ENCODE results near the gene BCL7B. TPM values are rescaled to one million over a fixed set of nuclear protein-coding genes. Genes with fewer than 3 reads are reported as not detected.

The BCL7B gene
- total and polyA plus RNA-seq, 2 of the 4 experiments (the other 2 are of a cell fraction): 7.2 to 51.3 TPM

GRCh38 chr7:73570977-73571376 is 13.5 kb upstream of the BCL7B start:
- Histone ChIP-seq H3K9me1 (ENCODE audit: insufficient read depth, low read length) (peaks cover 18% of the 10 kb centered on the region), H3K56ac (ENCODE audit: extremely low read depth, insufficient read depth, low read length) (no peak overlapping the region), H2BK5ac (ENCODE audit: low read depth, low read length, poor library complexity, severe bottlenecking) (no peak overlapping the region), H2AK9ac (replicated peaks; ENCODE audit: low read depth, low read length, poor library complexity) (no peak overlapping the region), H3K4me2 (ENCODE audit: low read depth, low read length) (no peak overlapping the region), H2BK120ac (ENCODE audit: low read depth, low read length) (no peak overlapping the region), H4K8ac (ENCODE audit: low read depth in 2 of 2, low read length in 2 of 2) (no peak overlapping the region), H3K4me1 (ENCODE audit: control insufficient read depth, insufficient read depth, low read length) (no peaks in the 10 kb centered on the region), H4K20me1 (ENCODE audit: insufficient read depth, low read length) (peaks cover 30% of the 10 kb centered on the region), H2AK5ac (ENCODE audit: low read depth, low read length) (no peak overlapping the region), H3K27me3 (ENCODE audit: control insufficient read depth, insufficient read depth, low read length) (no peaks in the 10 kb centered on the region), H3K4ac (ENCODE audit: low read depth, low read length) (no peak overlapping the region), H3K9me3 (ENCODE audit: control insufficient read depth, insufficient read depth, low read length) (no peaks in the 10 kb centered on the region), H4K91ac (ENCODE audit: insufficient read depth, low read depth, low read length) (no peak overlapping the region), H4K5ac (ENCODE audit: low read depth, low read length) (no peak overlapping the region), H2BK15ac (ENCODE audit: low read depth, low read length) (no peak overlapping the region), H3K4me3 (ENCODE audit: insufficient read depth, low read depth, low read length) (no peak overlapping the region), H3K9ac (ENCODE audit: low read depth, low read length) (no peak overlapping the region), H3K27ac (ENCODE audit: insufficient read depth, low read length) (no peak overlapping the region), H2AFZ (replicated peaks; ENCODE audit: low read length, poor library complexity) (no peak overlapping the region), H3K79me1 (ENCODE audit: low read depth in 1 of 2, low read length in 2 of 2) (peaks cover 24 to 43% of the 10 kb centered on the region in 2 experiments), H3K18ac (ENCODE audit: low read depth, low read length) (no peak overlapping the region), H2BK20ac (ENCODE audit: low read depth, low read length) (no peak overlapping the region), H3K23ac (ENCODE audit: low read depth, low read length) (no peak overlapping the region), H3K14ac (replicated peaks; ENCODE audit: low read depth, low read length) (no peak overlapping the region), H3K36me3 (ENCODE audit: control insufficient read depth, insufficient read depth, low read length) (peaks cover 51% of the 10 kb centered on the region)
- DNase-seq (no peak), ATAC-seq (ENCODE audit: low read depth) (no peak)
- dilution Hi-C loops (cut with HindIII; ENCODE audit: low sequenced_read_pairs, unreplicated experiment) (no loop called here), intact Hi-C loops (cut with micrococcal nuclease) (no loop called here), in situ Hi-C loops (cut with MboI; ENCODE audit: low sequenced_read_pairs) (no loop called here)
- no TSS peak for BruUV-seq (replicated peaks)
- WGBS, 2 experiments (ENCODE audit: extremely low coverage in 2 of 2, insufficient read length in 1 of 2): no CpG with 5 or more reads among the region's 10 CpGs
- POLR2A ChIA-PET (ENCODE audit: unreplicated experiment): no interaction called here
- CTCF ChIA-PET: no interaction called here
- TF ChIP-seq USF2 (IDR thresholded peaks at IDR 0.05; ENCODE audit: low read depth, low read length): no peak
- TF ChIP-seq RFX5 (IDR thresholded peaks at IDR 0.05; ENCODE audit: low read depth, low read length): no peak
- TF ChIP-seq POLR2A (IDR thresholded peaks at IDR 0.05; ENCODE audit: low read depth, low read length): no peak
- no peak for TF ChIP-seq RCOR1 (IDR thresholded peaks at IDR 0.05; ENCODE audit: insufficient replicate concordance, low read length)
- TF ChIP-seq RAD21 (IDR thresholded peaks at IDR 0.05; ENCODE audit: low read length): no peak
- no peak for TF ChIP-seq NFE2L2 (IDR thresholded peaks at IDR 0.05; ENCODE audit: low read depth, low read length)
- no peak for TF ChIP-seq SMC3 (IDR thresholded peaks at IDR 0.05; ENCODE audit: low read depth, low read length)
